NK-92 (cell line): ENCODE measurements around the gene WNT2B.

ENCODE experiments used
- DNase-seq: peaks from one replicate; lab custom pipeline; 2025; ENCODE audit not compliant: unreplicated experiment; lab: John Stamatoyannopoulos, UW

The WNT2B gene

DNA sequence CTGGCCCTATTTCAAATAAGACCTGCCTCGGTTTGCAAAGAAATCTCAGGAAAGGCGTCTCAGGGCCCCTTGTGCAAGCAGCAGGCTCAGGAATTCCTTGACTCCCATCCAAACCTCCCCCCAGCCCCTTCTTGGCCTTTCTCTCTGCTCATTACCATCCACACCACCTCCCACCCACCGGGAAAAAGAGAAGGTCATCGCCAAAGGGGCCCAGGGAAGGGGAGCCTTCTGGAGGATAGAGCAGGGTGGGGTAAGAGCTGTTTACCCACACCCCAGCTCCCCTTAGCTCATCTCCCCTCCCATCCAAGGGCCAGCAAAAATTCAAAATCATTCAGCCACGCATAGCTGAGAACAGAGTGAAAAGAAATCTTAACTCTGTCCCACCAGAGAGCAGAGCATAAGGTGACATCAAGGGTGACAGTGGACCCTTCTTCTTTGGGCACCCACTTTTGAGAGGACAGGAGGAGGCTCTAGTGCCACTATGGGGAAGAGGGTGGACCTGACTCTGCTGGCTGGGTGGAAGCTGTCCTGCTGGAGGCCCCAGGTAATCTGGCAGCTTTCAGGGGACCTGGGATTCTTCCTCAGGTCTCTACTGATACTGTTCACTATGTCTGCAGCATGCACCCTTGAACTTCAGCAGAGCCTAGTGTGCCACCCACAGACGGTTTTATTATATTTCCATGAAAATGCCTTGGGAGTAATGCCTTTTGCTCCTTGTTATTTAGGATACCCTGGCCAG, 3.9 kb upstream of the WNT2B start:
- no peak for DNase-seq

DNA sequence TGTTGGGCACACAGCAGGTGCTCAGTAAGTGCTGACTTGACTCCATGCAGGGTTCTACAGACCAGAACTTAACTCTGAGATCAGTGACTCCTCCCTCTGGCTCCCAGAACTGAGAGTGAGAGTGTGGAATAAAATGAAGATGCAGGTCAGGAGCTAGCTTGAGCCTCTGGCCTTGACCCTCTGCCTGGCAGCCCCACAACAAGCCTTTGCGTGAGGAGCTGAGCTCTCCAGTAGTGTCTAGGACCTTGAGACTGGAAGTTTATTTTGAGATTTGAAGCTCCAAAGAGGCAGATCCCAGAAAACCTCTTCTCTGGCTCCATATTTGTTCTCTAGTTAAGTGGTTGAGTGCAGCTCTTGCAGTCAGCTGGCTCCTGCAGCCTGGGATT, 3.4 kb upstream of the WNT2B start:
- DNase-seq: no peak

DNA sequence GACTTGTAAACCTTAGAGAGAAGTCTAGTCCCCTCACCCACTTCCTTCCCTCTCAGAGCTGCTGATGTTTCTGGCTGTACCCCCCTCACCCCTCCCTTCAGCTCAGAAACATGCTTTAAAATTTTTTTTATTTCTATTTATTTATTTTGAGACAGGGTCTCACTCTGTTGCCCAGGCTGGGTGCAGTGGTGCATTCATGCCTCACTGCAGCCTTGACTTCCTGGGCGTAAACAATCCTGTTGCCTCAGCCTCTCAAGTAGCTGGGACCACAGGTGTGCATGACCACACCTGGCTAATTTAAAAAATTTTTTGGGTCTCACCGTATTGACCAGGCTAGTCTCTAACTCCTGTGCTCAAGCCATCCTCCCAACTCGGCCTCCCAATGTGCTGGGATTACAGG, 2.9 kb upstream of the WNT2B start:
- no peak for DNase-seq

DNA sequence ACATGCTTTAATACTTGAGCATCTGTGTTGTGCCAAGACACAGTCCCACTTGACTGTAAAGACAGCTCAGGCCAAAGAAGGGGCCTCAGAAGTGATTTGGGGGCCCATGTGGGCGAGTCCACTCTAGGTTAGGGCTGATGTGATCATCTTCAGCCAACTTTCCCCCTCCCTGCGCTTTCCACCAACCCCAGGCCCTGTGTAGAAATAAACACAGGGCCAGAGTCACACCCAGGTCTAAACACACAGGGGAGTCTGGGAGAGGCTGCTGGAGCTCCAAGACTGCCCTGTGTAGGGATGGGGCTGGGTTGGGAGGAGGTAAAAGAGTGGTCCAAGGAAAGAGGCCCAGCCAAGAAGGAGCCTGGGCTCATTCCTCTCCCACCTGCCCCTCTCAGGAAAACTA, 2.5 kb upstream of the WNT2B start:
- DNase-seq: no peak

DNA sequence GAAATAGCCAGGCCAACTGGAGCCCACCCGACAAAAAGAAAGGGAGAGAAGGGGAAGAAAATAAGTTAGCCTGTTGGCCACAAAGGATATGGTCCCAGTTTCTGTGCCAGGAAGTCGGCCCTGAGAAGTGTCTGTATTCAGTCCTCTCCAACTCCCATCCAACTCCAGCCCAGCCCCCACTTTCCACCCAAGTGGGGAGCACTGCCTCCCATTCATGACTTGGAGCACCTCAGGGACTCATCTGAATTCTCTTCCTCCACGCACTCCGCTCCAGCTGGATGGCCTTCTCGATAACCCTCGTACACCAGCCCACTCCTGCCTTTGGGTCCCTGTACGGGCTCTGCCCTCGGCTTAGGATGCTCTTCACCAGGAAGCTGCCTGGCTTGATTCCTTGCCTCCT, 2.0 kb upstream of the WNT2B start:
- no peak for DNase-seq

DNA sequence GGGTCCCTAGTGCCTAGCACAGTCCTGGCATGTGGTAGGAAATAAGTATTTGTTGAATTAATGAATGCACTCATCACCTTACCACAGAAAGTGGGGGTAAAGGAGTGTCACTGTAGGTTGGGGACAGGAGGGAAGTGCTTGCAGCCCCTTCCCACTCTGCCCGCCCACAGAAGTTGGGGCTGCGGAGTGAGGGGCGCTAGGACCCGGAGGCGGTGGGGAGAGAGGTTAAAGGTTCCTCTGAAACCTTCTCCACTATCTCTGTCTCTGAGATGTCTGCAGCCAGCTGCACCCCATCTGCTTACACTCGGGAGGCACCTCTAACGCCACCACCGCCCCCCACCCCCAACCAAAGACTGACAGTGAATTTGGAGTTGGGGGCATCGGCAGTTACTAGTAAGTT, 1.4 kb upstream of the WNT2B start:
- no peak for DNase-seq

DNA sequence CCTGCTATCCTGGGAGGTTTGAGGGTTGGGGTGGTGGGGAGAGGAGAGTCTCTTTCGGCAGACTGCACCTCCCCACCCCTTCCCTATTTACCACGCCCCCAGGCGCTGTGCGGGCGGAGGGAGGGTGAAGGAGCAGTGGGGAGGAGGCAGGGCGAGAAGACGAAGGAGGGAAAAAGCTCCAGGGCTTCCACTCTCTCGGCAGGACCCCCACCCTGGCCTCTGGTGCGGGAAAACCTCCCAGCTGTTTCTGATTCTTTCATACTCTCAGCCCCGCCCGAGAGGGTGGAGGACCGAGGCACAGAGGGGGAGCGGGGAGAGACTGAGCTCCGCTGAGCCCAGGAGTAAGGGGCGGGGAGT, 866 bp upstream of the WNT2B start:
- DNase-seq: no peak

DNA sequence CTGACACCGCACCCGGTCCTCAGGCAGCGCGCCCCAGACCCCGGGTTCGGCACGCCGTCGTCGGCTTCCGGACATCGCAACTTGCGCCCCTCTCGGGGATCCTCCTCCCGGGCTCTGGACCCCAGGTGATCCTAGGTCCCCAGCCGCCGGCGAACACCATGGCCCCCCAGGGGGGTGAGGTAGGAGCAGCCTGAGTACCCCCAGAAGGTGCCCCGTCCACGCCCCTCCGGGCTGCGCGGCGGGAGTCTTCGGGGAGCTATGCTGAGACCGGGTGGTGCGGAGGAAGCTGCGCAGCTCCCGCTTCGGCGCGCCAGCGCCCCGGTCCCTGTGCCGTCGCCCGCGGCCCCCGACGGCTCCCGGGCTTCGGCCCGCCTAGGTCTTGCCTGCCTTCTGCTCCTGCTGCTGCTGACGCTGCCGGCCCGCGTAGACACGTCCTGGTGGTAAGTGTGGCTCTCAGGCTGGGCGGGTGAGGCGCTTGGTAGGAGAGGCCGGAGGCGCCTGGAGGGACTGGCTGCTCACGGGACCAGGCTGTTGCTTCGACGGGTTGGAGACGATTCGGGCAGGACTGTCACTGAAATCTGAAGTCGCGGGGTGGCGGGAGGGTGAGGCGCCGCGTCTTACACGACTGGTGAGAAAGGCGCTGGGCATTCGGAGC, 367 bp downstream of the WNT2B start:
- DNase-seq: no peak

DNA sequence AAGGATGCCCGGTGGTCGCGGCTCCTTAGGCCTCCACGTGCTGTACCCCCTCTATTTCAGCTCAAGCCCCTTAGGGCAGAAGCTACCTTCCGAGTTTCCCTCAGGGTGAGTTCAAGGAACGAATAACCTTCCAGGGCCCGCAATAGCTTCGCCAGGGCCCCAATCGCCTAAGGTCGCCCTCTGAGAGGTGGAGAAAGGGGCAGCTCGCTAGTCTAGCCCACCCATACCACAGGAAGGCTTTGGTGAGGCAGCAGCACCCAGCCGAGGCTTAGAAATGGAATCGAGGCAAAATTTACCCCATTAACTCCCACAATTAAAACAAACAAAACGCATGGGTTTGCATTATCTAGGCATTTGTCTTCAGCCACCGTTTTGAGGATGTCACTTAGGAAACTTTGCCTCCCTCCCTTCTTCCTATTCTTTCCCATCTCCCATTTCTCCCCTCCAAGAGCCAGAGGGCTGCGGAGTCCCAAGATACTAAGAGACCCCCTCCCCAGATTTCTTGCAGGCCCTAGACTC, 954 bp downstream of the WNT2B start:
- DNase-seq: no peak

DNA sequence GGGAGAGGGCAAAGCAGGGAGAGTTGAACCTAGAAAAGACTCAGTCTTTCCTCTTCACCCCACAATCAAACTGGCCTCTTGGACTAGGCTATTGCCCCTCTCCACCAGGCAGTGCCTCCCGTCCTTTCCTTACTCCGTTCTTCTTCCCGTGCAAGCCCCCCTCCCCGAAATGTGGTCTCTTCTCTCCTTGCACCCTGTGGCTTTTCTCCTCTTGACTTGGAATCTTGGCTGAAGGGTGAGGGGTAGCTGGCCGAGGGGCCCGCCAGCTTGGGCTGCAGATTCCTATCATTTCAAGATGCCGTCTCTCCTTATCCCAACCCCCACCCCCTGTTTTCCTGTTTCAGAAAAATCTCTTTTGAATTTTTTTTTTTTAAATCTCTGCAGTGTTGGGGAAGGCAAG, 1.6 kb downstream of the WNT2B start:
- DNase-seq: no peak

DNA sequence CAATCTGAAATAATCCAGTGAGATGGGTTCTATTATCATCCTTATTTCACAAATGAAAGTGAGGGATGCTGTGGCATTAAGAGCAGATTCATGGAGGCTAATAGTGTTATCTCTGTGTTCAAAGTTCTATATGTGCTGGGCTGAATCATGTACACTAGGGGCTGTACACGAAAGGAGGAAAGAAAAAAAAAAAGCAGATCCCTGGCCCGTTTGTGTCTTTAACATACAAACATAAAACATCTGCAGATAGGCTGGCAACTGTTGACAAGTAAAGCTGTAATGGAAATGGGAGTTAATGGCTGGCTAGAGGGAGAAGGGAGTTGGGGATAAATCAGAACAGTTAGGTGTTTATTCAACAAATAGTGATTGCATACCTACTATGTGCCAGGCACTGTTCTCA, 3.1 kb downstream of the WNT2B start:
- DNase-seq: no peak

DNA sequence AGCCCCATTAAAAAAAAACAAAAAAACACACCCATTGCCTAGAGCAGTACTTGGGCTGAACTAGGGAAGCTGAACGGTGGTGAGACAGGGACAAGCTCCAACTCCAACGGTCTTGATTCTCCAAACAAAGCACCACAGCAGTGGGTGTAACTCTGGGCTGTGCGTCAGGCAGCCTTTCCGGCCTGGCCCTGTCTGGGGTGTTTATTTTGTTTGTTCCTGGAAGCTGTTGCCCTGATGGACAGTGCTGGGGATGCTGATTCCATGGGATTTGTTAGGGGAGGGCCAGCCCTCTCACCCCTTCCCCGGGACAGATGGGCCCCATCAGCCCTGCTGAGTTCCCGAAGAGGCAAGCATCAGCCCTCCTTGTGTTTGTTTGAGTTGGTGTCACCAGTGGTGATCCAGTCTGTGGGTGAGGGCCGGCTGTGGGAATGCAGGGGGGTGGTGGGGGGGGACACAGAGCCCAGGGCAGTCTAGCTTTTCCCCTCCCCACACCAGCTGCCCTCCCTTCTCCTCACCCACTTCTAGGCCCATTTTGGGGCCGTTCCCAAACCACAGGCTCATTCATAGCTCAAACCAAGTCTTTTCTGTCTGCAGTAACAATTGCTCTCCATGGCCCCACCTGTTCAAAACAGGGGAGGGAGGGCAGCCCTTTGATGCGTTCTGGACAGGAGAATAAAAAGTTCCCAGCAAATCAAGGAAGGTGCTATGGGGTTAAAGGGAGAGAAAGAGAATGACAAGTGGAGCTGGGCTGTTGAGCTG, 4.5 kb downstream of the WNT2B start:
- DNase-seq: no peak

DNA sequence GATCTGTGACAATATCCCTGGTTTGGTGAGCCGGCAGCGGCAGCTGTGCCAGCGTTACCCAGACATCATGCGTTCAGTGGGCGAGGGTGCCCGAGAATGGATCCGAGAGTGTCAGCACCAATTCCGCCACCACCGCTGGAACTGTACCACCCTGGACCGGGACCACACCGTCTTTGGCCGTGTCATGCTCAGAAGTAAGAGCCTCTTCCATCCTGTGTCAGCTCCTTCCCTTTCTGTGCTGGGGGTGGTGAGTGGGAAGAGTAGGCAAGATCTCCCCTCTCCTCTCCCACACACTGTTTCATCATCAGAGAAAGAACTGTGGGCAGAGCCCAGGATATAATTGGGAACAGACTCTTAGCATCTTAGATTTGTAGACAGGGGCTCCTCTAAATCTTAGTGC, 6.1 kb downstream of the WNT2B start:
- no peak for DNase-seq

DNA sequence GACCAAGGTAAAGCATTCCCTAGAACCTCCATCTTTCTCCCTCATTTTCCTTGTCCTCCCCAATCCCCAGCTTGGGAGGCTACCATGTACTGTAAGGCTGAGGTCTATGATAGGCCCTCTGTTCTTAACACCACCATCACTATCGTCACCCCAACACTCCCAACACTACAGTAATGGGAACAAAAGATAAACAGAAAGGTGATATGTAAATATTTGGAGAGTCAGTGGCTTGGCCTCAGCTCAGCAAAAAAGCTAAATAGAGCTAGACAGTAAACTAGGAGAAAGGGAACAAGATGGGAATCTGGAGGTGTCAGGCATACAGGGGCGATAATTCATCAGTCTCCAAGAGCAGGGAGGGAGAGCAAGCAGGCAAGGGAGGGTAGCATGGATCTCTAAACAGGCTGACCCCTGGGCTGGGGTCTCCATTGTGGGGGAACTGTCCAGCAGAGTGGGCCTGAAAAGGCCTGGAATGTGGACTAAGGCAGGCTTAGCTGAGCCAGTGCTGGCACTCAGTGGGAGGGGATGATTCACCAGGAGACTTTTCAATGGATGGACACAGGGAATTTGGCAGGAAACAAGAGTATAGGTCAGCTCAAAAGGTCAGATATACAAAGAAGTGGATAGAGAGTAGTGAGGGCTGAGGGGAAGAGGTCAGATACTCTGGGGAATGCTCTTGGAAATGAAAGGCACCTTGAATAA, 6.7 kb downstream of the WNT2B start:
- no peak for DNase-seq

DNA sequence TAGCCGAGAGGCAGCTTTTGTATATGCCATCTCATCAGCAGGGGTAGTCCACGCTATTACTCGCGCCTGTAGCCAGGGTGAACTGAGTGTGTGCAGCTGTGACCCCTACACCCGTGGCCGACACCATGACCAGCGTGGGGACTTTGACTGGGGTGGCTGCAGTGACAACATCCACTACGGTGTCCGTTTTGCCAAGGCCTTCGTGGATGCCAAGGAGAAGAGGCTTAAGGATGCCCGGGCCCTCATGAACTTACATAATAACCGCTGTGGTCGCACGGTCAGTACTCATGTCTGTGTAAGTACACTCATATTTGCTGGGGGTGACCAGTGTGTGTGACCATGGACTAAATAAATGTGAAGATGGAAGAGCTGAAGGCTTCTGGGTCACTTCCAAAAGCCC, 7.4 kb downstream of the WNT2B start:
- no peak for DNase-seq

DNA sequence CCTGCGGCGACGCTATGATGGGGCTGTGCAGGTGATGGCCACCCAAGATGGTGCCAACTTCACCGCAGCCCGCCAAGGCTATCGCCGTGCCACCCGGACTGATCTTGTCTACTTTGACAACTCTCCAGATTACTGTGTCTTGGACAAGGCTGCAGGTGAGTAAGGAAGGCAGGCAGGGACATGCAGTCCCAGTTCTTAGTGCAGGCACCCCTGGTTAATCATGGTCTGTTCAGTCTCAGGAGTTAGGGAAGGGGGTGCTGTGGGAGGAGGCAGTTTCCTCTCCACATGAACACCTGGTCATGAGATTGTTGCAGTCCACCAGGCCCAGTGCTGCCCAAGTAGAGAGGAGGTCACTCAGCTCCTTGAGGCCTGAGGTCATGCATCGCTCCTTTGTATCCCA, 8.5 kb downstream of the WNT2B start:
- DNase-seq: no peak

DNA sequence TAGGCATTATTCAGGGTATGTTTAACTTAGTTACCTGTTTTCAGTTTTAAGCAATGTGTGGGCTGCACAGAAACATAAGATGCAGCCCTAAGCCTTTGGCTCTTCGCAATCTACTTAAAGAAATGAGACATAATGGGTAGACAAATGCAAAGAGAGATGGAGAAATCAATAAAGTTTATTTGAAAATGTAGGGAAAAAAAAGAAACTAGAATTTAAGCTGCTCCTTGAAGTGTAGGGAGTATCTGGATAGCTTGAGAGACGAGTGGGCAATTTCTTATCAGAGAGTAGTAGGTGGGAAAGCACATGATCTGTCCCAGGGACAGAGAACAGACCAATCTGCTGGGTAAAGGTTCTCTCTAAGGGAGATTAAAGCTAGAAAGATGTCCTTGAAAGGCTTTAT, 8.9 kb downstream of the WNT2B start:
- DNase-seq: no peak

DNA sequence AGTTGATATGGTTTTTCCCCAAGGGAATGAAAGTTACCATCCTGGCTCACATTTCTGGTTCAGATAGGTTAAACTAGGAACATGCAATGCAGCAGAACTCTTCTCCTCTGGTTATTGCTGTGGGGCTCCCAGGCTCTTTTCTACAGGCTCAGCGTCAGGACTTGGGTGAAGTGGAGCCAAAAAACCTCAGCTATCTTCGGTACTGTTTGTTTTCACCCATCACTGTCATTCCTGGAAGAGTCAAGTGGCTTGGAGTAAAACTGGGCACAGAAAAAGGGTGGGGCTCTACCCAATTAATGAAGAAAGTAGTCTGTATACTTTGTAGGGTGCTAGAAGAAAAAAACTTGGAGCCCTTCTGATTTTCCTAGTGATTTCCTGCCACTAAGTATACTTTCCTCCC, 9.4 kb downstream of the WNT2B start:
- no peak for DNase-seq

DNA sequence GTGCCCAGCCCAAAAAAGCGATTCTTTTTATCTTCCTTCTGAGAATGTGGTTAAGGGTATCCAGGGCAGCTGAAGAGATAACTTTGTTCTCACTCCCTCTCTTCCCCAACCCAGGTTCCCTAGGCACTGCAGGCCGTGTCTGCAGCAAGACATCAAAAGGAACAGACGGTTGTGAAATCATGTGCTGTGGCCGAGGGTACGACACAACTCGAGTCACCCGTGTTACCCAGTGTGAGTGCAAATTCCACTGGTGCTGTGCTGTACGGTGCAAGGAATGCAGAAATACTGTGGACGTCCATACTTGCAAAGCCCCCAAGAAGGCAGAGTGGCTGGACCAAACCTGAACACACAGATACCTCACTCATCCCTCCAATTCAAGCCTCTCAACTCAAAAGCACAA, 11.4 kb downstream of the WNT2B start:
- DNase-seq: no peak

DNA sequence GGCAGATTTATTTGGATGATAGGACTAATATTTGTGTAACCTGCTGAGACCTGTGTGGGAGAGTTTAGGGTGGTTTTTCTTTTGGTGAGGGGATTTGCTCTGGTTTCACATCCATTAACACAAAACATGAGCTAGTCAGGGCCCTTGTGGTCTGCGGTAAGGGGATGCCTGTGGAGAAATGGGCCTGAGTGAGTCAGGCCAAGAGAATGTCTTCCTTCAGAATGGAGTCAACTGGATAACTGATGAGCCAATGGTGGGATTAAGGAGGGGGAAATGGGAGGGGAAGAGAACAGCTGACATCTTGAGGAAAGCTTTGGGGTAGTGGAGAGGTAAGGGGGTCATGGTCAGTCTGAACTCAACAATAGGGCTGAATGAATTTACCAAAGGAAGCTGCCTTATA, 13.9 kb downstream of the WNT2B start:
- no peak for DNase-seq

DNA sequence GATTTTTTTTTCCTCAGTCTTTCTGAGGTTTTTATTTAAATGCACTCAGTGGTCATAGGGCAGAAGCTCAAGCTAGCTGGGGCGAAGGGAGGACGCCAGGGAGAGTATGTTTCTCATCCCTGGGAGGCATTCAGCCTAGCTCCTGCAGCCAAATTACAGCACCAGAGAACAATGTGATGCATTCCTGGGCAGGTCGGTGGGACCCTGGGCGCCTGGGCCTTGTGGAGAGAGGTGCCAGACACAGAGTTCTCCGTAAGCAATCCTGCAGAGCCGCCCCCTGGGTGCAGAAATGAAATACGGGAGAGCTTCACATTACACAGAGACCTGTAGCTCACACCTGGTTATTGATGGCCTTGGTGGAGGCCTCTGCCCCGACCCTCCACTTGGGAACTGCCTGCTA, 15.5 kb downstream of the WNT2B start:
- no peak for DNase-seq

DNA sequence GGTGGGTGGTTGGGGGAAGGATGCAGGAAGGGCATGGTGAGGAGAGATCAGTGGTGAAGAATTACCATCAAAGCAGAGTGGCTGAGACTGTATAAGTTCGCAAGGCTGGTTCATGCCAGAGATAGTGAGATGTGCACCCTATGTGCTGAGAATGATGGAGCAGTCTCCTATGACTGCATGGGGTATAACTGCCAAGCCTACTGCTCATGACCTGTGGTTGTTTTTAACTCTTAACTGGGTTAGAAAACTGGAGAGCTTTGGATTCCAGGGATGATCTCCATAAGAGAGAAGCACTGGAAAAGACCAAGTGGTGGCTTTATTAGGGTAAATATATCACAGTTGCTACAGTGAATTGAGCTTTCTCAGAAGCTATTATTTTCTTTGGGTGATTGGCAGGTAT, 16.2 kb downstream of the WNT2B start:
- no peak for DNase-seq
